ENCODE measurements around the gene OR52B2. TPM values are rescaled to one million over a fixed set of nuclear protein-coding genes. Genes with fewer than 3 reads are reported as not detected.

Gene OR52B2
- total and polyA plus RNA-seq, 7 donors, result not detected

- Histone ChIP-seq H3K27ac (no peak within 1 kb of the TSS), H3K4me1 (no peaks in the 10 kb centered on the region), H3K27me3 (no peaks in the 10 kb centered on the region), H3K9me3 (no peaks in the 10 kb centered on the region), H3K4me3 (no peak within 1 kb of the TSS), H3K36me3 (no peaks in the 10 kb centered on the region)
- intact Hi-C loops (cut with DNase I), result no loop called here
- 95 to 98% methylated on average over 5 of the region's 5 CpGs for WGBS, 2 donors
- DNase-seq, result no peak
- TF ChIP-seq EP300 (IDR thresholded peaks at IDR 0.05) (no peak), POLR2AphosphoS5 (IDR thresholded peaks at IDR 0.05) (no peak), POLR2A (IDR thresholded peaks at IDR 0.05) (no peak)
- TF ChIP-seq, protein P1, sequence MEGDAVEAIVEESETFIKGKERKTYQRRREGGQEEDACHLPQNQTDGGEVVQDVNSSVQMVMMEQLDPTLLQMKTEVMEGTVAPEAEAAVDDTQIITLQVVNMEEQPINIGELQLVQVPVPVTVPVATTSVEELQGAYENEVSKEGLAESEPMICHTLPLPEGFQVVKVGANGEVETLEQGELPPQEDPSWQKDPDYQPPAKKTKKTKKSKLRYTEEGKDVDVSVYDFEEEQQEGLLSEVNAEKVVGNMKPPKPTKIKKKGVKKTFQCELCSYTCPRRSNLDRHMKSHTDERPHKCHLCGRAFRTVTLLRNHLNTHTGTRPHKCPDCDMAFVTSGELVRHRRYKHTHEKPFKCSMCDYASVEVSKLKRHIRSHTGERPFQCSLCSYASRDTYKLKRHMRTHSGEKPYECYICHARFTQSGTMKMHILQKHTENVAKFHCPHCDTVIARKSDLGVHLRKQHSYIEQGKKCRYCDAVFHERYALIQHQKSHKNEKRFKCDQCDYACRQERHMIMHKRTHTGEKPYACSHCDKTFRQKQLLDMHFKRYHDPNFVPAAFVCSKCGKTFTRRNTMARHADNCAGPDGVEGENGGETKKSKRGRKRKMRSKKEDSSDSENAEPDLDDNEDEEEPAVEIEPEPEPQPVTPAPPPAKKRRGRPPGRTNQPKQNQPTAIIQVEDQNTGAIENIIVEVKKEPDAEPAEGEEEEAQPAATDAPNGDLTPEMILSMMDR (IDR thresholded peaks at IDR 0.05), result no peak
These were observed 29.2 kb upstream of the OR52B2 start, which contains the start of gene OR52W1 for GRCh38 chr11:6199174-6199810. OR52W1 (plus strand) TSS chr11:6199224; CDS start chr11:6199224, 0 bp downstream.

- Histone ChIP-seq H3K27me3 (no peaks in the 10 kb centered on the region), H3K4me3 (no peak overlapping the region), H3K9me3 (no peaks in the 10 kb centered on the region), H3K27ac (no peak overlapping the region), H3K4me1 (no peaks in the 10 kb centered on the region), H3K36me3 (no peaks in the 10 kb centered on the region)
- DNase-seq, result no peak
- no peak for TF ChIP-seq EP300 (IDR thresholded peaks at IDR 0.05)
- intact Hi-C loops (cut with DNase I), result no loop called here
- WGBS, 2 donors, result 83 to 91% methylated on average over 4 of the region's 4 CpGs
These were observed 27.5 kb upstream of the OR52B2 start for GRCh38 chr11:6197466-6198200.

GRCh38 chr11:6196396-6196795, 26.3 kb upstream of the OR52B2 start:
- WGBS, 2 donors, result 45 to 51% methylated on average over 4 of the region's 4 CpGs
- TF ChIP-seq, protein P1 (IDR thresholded peaks at IDR 0.05), result no peak
- no peak for TF ChIP-seq POLR2A (IDR thresholded peaks at IDR 0.05)
- Histone ChIP-seq H3K27ac (no peak overlapping the region), H3K4me1 (no peaks in the 10 kb centered on the region), H3K27me3 (no peaks in the 10 kb centered on the region), H3K9me3 (no peaks in the 10 kb centered on the region), H3K36me3 (no peaks in the 10 kb centered on the region), H3K4me3 (no peak overlapping the region)
- DNase-seq, result no peak
- intact Hi-C loops (cut with DNase I), result no loop called here

GRCh38 chr11:6194065-6194581, 24.0 kb upstream of the OR52B2 start:
- intact Hi-C loops (cut with DNase I), result no loop called here
- H3K36me3 ChIP-seq, result no peaks in the 10 kb centered on the region
- no peak overlapping the region for H3K27ac ChIP-seq
- 85 to 94% methylated on average over 1 of the region's 1 CpG for WGBS, 2 donors
- TF ChIP-seq POLR2A (IDR thresholded peaks at IDR 0.05) (no peak), EP300 (IDR thresholded peaks at IDR 0.05) (no peak), POLR2AphosphoS5 (IDR thresholded peaks at IDR 0.05) (no peak)
- TF ChIP-seq, protein P1 (IDR thresholded peaks at IDR 0.05), result no peak
- H3K4me1 ChIP-seq, result no peaks in the 10 kb centered on the region
- DNase-seq, result no peak
- H3K4me3 ChIP-seq, result no peak overlapping the region
- H3K9me3 ChIP-seq, result no peaks in the 10 kb centered on the region
- H3K27me3 ChIP-seq, result no peaks in the 10 kb centered on the region

GRCh38 chr11:6191742-6192141, 21.6 kb upstream of the OR52B2 start:
- no peaks in the 10 kb centered on the region for H3K36me3 ChIP-seq
- no peaks in the 10 kb centered on the region for H3K27me3 ChIP-seq
- no peaks in the 10 kb centered on the region for H3K4me1 ChIP-seq
- no peak for DNase-seq
- intact Hi-C loops (cut with DNase I), result no loop called here
- no peaks in the 10 kb centered on the region for H3K9me3 ChIP-seq
- no peak overlapping the region for H3K4me3 ChIP-seq
- TF ChIP-seq EP300 (IDR thresholded peaks at IDR 0.05) (no peak), POLR2A (IDR thresholded peaks at IDR 0.05) (no peak), POLR2AphosphoS5 (IDR thresholded peaks at IDR 0.05) (no peak)
- TF ChIP-seq, protein P1 (IDR thresholded peaks at IDR 0.05), result no peak
- H3K27ac ChIP-seq, result no peak overlapping the region
